ENCODE measurements around the gene PKP1.

The PKP1 gene

GRCh38 chr1:201370500-201370899 is 87.2 kb downstream of the PKP1 start:
- no peak for DNase-seq (ENCODE audit: low read depth in 2 of 2)

GRCh38 chr1:201371276-201371675 is 88.0 kb downstream of the PKP1 start:
- DNase-seq (ENCODE audit: low read depth in 2 of 2): no peak

GRCh38 chr1:201371792-201372191 is 88.5 kb downstream of the PKP1 start:
- DNase-seq (ENCODE audit: low read depth in 2 of 2): no peak

- no peak for DNase-seq (ENCODE audit: low read depth in 2 of 2)
These were observed 91.1 kb downstream of the PKP1 start for GRCh38 chr1:201374364-201374763.

GRCh38 chr1:201375169-201375568 is 91.9 kb downstream of the PKP1 start:
- DNase-seq (ENCODE audit: low read depth in 2 of 2): no peak

GRCh38 chr1:201376107-201376463 is 92.8 kb downstream of the PKP1 start:
- no peak for DNase-seq (ENCODE audit: low read depth in 2 of 2)

- no peak for DNase-seq (ENCODE audit: low read depth in 2 of 2)
These were observed 93.4 kb downstream of the PKP1 start for GRCh38 chr1:201376464-201377374.

GRCh38 chr1:201377611-201378092 is 94.3 kb downstream of the PKP1 start, which contains the start of gene TNNT2:
Gene TNNT2, minus strand, starts transcription at chr1:201377680. Its CDS starts 4,426 bp downstream, at chr1:201373254.
- no peak for DNase-seq (ENCODE audit: low read depth in 2 of 2)

GRCh38 chr1:201378804-201379203 is 95.5 kb downstream of the PKP1 start:
- no peak for DNase-seq (ENCODE audit: low read depth in 2 of 2)

GRCh38 chr1:201379733-201380242 is 96.5 kb downstream of the PKP1 start:
- DNase-seq (ENCODE audit: low read depth in 2 of 2): no peak

GRCh38 chr1:201381130-201381529 is 97.8 kb downstream of the PKP1 start:
- no peak for DNase-seq (ENCODE audit: low read depth in 2 of 2)
